Type B pancreatic cell (in vitro differentiated cells): Measurements from ENCODE around the gene C6orf89. TPM values are rescaled to one million over a fixed set of nuclear protein-coding genes. Genes with fewer than 3 reads are reported as not detected.

ENCODE experiments used
- DNase-seq: peaks from one replicate; pipeline ENCODE4 v3.0.0; 2021; ENCODE audit warnings: mixed read lengths; ENCODE audit not compliant: unreplicated experiment; ENCODE audit errors: extremely low spot score
- H3K27ac Mint-ChIP-seq: 2 replicates; pipeline ENCODE4 v1.8.0; 2021; ENCODE audit warnings: mild to moderate bottlenecking, mixed read lengths
- H3K27me3 Mint-ChIP-seq: 2 replicates; pipeline ENCODE4 v1.8.0; 2021; ENCODE audit warnings: mixed read lengths
- H3K36me3 Mint-ChIP-seq: 2 replicates; pipeline ENCODE4 v1.8.0; 2021; ENCODE audit warnings: mixed read lengths
- H3K4me1 Mint-ChIP-seq: one replicate; pipeline ENCODE4 v1.8.0; 2021; ENCODE audit warnings: mixed read lengths; ENCODE audit not compliant: unreplicated experiment
- H3K4me3 Mint-ChIP-seq: 2 replicates; pipeline ENCODE4 v1.8.0; 2021; ENCODE audit warnings: mild to moderate bottlenecking, mixed read lengths
- H3K9me3 Mint-ChIP-seq: 2 replicates; pipeline ENCODE4 v1.8.0; 2021; ENCODE audit warnings: mixed read lengths
- total RNA-seq: library from RNA; stranded (reverse); gene quantifications from 2 replicates; pipeline ENCODE4 v1.2.1, GENCODE V29; 2021; ENCODE audit warnings: low replicate concordance
- TF ChIP-seq, protein P1 (sequence below): fragments of 200-600 bp; sonication (generic); conservative IDR thresholded peaks from 2 replicates; pipeline ENCODE4 v1.5.0; 2021; ENCODE audit warnings: antibody characterized with exemption, mild to moderate bottlenecking

The C6orf89 gene
- total RNA-seq, 1 donor from 2014 or later, result 37.9 TPM

DNA sequence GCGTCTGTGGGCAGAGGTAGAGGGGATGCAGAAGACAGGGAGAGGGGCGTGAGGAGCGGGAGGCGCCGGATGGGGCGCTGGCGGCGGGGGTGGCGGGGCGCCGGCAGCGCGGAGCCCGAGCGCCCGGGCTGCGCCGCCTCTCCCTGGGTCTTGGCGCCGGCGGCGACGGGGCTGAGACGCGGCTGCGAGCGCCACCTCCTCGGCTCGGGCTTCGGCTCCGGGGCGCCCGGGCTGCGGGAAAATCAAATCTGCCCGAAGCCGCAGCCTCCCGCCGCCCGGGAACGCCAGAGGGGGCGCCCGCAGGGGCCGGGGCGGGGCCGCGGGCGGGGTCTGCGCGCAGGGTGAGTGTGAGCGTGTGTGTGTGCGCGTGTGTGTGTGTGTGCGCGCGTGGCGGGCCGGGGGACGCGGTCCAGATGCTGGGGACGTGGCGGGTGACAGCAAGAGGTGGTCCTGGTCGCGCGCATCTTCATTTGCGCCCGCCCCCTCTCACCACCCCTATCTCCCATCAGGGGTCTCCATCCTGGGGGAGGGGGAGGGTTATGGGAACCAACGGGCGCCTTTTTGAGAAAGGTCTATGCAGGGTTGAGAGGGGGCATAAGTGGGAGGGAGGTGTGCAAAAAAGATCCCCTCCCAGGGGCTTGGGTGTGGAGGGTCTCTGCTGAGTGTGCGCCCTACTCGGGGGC is 45.9 kb upstream of the C6orf89 start:
- peak overlapping the region; percentile 83 for H3K4me3 Mint-ChIP-seq
- H3K27me3 Mint-ChIP-seq, result peaks cover 73% of the 10 kb centered on the region
- H3K4me1 Mint-ChIP-seq, result peaks cover 16% of the 10 kb centered on the region
- no peaks in the 10 kb centered on the region for H3K9me3 Mint-ChIP-seq
- DNase-seq, result no peak
- TF ChIP-seq, protein P1, sequence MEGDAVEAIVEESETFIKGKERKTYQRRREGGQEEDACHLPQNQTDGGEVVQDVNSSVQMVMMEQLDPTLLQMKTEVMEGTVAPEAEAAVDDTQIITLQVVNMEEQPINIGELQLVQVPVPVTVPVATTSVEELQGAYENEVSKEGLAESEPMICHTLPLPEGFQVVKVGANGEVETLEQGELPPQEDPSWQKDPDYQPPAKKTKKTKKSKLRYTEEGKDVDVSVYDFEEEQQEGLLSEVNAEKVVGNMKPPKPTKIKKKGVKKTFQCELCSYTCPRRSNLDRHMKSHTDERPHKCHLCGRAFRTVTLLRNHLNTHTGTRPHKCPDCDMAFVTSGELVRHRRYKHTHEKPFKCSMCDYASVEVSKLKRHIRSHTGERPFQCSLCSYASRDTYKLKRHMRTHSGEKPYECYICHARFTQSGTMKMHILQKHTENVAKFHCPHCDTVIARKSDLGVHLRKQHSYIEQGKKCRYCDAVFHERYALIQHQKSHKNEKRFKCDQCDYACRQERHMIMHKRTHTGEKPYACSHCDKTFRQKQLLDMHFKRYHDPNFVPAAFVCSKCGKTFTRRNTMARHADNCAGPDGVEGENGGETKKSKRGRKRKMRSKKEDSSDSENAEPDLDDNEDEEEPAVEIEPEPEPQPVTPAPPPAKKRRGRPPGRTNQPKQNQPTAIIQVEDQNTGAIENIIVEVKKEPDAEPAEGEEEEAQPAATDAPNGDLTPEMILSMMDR, result peak; percentile 56
- H3K27ac Mint-ChIP-seq, result no peak overlapping the region
- H3K36me3 Mint-ChIP-seq, result no peaks in the 10 kb centered on the region

DNA sequence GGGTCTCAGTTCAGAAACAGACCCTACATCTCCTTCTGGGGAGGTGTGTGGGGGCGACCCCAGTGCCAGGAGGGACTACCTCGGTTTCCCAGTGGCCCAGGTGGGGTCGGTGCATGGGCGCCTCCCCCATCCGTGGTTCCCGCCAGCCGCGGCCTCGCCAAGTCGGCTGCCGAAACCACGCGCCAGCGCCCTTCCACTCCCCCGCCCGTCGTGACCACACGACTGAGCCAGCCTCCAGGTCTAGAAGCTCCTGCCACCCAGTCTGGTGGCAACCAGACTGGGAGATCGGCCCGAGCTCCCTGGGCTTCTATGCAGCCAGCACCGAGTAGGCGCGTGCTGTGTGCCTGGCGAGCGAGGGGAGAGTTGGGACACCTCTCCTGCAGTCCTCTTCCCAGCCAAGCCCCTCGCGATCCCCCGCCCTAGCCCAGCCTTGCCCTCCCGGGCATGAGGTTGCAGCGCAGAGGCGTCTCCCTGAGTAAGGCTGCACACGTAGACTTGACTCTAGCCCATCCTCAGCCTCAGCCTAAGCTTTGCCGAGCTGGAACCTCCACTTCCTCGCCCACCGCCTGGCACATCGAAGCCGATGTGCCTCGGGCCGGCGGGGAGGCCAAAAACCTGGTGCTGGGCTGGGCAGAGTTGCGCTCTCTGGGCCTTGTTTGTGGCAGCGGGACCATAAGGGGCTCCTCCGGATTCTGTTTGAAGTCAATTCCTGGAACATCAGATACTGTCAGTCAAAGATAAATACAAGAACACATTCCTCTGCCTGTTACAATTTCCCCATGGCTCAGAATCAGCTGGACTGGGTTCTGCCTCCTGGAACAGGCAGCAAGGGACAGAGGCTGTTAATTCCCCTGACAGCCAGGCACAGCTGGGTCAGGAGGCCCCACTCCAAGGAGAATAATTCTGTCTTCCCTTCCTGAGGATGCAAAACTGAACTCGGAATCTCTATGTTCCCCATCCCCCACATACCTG is 45.0 kb upstream of the C6orf89 start:
- Mint-ChIP-seq H3K4me1 (peaks cover 12% of the 10 kb centered on the region), H3K9me3 (no peaks in the 10 kb centered on the region), H3K4me3 (peak overlapping the region; percentile 86), H3K27ac (peak overlapping the region; percentile 69), H3K36me3 (no peaks in the 10 kb centered on the region), H3K27me3 (peaks cover 75% of the 10 kb centered on the region)
- TF ChIP-seq, protein P1, result no peak
- no peak for DNase-seq

DNA sequence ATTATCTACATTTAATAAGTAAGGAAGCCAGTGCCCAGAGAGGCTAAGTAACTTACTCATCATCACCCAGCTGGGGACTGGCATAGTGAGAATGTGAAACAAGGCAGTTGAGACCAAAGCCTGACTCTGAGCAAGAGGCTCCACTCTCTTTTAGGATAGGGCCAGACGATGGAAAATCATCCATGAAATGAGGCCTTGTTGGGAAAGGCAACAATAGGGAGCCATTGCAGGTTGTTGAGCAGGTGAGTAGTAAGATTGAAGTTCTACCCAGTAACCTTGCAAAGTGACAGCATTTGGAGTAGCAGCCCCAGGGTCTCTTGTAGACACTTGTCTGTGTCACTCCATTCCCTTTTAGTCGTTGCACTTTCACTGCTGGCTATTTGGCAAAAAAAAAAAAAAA is 44.0 kb upstream of the C6orf89 start:
- TF ChIP-seq, protein P1, result no peak
- DNase-seq, result no peak
- peaks cover 70% of the 10 kb centered on the region for H3K27me3 Mint-ChIP-seq
- H3K36me3 Mint-ChIP-seq, result no peaks in the 10 kb centered on the region
- peaks cover 12% of the 10 kb centered on the region for H3K4me1 Mint-ChIP-seq
- H3K4me3 Mint-ChIP-seq, result no peak overlapping the region
- H3K9me3 Mint-ChIP-seq, result no peaks in the 10 kb centered on the region
- H3K27ac Mint-ChIP-seq, result no peak overlapping the region

DNA sequence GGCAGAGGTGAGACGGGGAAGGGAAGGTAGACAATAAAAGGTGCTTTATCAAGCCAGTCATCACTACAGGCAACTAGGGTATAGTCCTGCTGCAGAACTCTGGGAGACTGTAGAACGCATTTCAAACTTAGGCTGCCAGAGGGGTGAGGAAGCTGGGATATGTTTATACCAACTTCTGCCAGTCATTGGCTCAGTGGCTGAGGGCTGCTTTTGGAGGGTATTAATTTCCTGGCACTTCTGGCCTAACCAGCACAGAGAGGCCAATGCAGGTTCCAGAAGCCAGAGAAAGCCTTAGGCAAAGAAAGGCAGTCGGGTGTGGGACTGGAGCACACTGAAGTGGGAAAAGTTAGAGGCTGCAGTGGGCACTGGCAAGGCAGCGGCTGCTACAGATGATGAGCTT is 42.6 kb upstream of the C6orf89 start:
- no peak for DNase-seq
- H3K36me3 Mint-ChIP-seq, result no peaks in the 10 kb centered on the region
- TF ChIP-seq, protein P1, result no peak
- H3K4me3 Mint-ChIP-seq, result no peak overlapping the region
- H3K27ac Mint-ChIP-seq, result no peak overlapping the region
- H3K9me3 Mint-ChIP-seq, result no peaks in the 10 kb centered on the region
- peaks cover 56% of the 10 kb centered on the region for H3K27me3 Mint-ChIP-seq
- peaks cover 15% of the 10 kb centered on the region for H3K4me1 Mint-ChIP-seq

DNA sequence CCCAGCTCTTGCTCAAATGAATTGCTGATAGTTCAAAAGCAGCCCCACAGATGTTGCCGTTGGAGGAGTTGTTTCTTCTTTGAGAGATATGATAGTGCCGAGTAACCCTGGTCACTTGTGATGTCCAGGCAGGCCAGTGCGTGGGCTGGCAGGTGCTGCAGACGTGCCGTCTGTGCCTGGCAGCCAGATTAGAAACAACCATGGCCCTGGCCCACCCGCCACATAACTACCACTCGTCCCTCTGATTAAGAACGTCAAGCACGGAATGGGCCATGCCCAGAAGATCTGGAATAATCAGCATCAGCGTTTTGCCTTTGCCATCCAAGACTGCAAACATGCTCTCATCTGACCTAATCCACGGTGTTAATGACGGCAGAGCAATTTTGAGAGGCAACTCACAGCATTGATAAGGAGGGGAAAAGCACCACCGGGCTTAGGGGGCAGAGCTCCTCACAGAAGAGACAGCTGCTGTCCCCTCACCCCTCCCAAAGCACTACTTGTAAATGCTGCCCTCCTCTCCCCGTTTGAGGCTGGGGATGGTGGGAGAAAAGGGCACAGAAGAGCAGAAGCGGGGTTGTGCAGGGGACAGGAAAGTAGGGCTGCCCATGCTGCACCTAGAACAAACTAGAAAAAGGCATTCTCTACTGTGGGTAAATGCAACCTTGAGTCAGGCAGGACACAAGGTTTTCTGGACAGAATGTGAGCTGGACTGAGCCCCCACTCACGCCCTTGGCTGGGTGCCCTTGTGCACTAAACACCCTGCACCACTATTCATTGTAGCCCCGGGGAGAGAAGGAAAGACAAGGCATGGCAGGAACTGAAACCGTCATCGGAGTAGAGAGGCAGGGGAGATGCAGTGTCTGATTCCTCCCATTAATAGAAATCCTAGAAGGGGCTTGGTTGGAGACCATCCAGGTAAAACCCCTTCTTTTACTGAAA is 41.3 kb upstream of the C6orf89 start:
- TF ChIP-seq, protein P1, result no peak
- H3K36me3 Mint-ChIP-seq, result no peaks in the 10 kb centered on the region
- H3K4me1 Mint-ChIP-seq, result peaks cover 23% of the 10 kb centered on the region
- H3K27me3 Mint-ChIP-seq, result peaks cover 49% of the 10 kb centered on the region
- H3K9me3 Mint-ChIP-seq, result no peaks in the 10 kb centered on the region
- DNase-seq, result no peak
- no peak overlapping the region for H3K4me3 Mint-ChIP-seq
- no peak overlapping the region for H3K27ac Mint-ChIP-seq
